OCI-LY7 (cell line): ENCODE measurements around the gene ATXN1.

Source experiments
- CTCF ChIP-seq: fragments of 200-600 bp; sonication (generic); conservative IDR thresholded peaks from 2 replicates; pipeline ENCODE4 v1.5.1; 2014; ENCODE audit warnings: mild to moderate bottlenecking, antibody characterized with exemption, low read length, moderate library complexity, mixed read lengths
- EZH2phosphoT487 ChIP-seq: fragments of 200-600 bp; sonication (generic); IDR thresholded peaks from 2 replicates; pipeline ENCODE4 v1.6.1; 2018; ENCODE audit warnings: low read depth, borderline replicate concordance, mild to moderate bottlenecking, mixed run types, antibody characterized with exemption, low read length, moderate library complexity, mixed read lengths

- no peak for TF ChIP-seq CTCF
- TF ChIP-seq EZH2phosphoT487: no peak
Observed at GRCh38 chr6:16369989-16370388, 391.3 kb downstream of the ATXN1 start.
